Gastroesophageal sphincter (tissue), 3 donors: ENCODE results near the gene PCARE.

Experiments
- CTCF ChIP-seq, 4 experiments: fragments of 200-600 bp in 2 of 4; fragments of 450-650 bp in 2 of 4; sonication (generic) in 1 of 4; IDR thresholded peaks; one replicate each; pipeline ENCODE4 v1.5.1; 2017 to 2019; ENCODE audit warnings: antibody characterized with exemption in 4 of 4, mild to moderate bottlenecking in 2 of 4, moderate library complexity in 2 of 4
- POLR2A ChIP-seq, 2 donors: fragments of 450-650 bp; IDR thresholded peaks; one replicate each; pipeline ENCODE4 v1.6.1; 2017; ENCODE audit warnings: antibody characterized with exemption in 2 of 2, mild to moderate bottlenecking in 2 of 2, moderate library complexity in 1 of 2

DNA sequence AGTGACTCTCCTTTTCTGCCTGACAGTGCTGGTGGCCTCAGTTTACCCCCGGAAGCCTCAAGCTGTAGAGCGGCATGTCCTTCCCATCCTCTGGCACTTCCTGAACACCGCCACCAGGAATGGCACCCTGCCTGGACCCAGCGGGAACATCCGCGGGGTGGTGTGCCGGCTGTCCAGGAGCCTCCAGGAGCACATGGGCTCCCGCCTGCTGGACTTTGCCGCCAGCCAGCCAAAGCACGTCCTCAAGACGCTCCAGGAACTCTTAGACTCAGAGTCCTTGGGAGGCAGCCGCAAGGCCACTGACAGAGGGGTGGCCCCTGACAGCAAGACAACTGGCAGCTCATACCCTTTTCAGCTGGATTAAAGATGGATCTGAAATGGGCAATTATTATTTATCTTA lies 22.6 kb downstream of the PCARE start:
- TF ChIP-seq POLR2A (IDR thresholded peaks at IDR 0.05) (no peak), CTCF (IDR thresholded peaks at IDR 0.05) (no peak)
